HG02763 (cell line): ENCODE data around the gene DPYSL4.
A peak's percentile ranks its signal among the peaks of the same experiment; 100 is the strongest.
"Not testable (repeated sequence)": the region's sequence is repeated elsewhere in the genome, so short reads cannot be mapped to it uniquely, and the experiment has no call there.

Experiments
- ATAC-seq: cut with Tn5 transposase; IDR thresholded peaks from one replicate; pipeline ENCODE4 v1.9.1; 2021; ENCODE audit warnings: mild to moderate bottlenecking, moderate library complexity; ENCODE audit not compliant: unreplicated experiment

DPYSL4 gene

DNA sequence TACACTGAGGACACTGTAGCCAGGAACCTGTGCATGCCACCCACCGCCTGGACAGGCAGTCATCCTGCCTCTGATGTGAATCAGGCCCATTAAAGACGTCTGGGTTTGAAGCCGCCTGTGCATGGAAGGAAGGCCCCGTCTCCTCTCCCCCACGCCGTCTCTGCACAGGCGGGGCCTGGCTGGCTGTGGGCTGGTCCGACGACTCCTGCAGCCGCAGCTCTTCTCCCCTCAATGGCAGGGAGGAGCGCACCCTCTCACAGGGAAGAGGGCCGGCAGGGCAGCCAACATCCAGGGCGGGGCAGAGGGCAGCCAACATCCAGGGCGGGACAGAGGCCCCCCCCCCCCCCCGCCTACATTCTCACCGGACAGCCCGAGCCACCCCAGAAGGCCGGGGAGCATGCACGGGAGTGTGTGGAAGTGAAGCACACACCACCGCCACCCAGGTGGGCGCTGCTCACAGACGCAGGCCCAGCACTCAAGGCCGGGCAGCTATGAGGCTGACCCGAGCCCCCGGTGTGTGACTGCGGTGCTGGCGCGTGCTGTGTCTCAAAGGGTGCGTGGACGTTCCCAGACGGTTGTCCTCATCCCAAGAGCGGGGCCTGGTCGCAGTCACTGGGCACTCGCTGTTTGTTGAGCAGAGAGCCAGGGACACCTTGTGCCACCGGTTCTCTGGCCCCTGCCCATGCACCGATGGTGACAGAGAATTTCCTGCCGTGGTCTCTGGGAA, 19.1 kb downstream of the DPYSL4 start:
- ATAC-seq = no peak

DNA sequence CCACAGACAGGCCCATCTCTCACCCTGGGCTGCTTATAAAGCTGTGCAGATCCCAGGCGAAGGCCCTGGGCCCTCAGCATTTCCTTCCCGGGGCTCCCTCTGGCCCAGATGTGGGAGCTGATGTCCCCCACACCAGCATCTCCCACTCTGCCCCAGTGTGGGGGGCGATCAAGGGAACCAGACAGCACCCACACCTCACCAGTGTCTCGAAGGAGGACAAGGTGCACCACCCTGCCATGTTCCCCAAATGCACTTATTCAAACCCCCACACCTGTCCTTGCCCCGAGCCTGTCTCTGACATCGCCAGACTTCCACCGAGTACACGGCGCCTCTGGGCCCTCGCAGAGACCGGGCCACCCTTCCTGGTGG, 19.6 kb downstream of the DPYSL4 start:
- ATAC-seq = no peak

DNA sequence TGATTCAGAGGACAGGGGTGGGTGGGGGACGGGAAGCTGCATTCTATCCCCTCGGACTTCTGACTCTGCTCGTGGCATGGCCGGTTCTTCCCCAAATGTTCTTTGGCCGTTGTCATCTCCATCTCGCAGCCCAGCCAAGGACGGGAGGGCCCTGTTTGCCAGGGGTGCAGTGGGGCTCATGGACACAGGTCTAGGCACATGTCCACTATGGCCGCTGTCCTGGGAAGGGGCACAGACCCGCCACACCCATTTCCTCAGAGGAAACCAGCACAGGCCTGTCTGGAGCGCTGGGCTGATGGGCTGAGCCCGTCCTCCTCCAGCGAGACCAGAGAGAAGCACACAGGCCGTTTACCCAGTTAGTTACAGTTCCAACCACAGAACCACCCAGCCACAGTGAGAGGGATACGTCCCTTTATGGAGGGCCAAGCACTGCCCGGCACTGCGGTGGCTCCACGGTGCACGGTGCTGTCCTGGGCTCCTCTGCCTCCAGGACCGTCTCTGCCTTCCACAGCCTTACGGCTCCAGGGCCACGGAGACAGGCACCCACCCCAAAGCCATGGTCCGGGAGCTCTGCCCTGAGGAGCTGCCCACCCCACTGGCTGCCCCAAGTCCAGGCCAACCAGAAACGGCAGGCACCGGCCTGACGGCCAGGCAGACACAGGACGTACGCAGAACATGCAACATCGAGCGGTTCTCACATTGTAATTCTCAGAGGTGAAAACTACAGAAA, 20.2 kb downstream of the DPYSL4 start:
- ATAC-seq = no peak

DNA sequence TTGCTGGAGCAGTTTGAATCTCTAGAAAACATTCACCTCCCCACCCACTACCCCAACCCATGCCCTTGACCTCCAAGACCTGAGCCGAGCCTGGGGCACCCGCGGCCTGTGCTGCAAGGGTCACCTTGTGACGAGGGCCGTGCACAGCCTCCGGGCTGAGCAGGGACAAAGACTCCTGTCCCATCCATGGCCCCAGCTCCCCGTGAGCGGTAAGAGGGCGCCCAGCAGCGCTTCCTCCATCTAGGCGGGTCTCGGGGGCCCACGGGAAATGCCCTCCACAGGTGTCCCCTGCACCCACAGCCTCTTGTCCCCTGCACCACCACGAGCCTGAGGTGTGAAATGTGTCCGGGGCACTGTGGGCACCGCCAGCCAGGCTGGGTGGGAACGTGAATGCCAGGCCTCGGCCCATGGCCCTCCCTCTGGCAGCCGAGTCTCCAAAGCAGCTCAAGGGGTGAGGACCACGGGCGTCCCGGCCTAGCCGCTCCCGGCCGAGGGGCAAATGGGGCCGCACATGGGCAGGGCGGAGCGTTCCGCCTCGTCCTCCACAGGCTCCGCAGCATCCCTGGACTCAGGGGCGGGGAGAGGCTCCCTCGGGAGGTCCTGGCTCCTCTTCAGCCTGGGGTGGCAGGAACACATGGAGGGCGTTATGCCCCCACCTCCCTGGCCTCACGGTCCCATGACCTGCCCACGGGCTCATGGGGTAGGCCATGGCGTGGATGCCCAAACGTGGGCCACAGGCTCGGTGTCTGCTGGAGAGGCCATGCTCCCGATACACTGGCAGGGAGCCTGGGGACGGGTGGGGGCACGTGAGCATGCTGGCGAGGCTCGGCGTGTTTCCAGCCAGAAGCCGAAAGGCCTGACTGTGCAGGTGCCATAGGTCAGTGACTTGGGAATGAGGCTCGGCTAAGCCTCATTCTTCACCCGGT, 21.1 kb downstream of the DPYSL4 start:
- no peak for ATAC-seq

DNA sequence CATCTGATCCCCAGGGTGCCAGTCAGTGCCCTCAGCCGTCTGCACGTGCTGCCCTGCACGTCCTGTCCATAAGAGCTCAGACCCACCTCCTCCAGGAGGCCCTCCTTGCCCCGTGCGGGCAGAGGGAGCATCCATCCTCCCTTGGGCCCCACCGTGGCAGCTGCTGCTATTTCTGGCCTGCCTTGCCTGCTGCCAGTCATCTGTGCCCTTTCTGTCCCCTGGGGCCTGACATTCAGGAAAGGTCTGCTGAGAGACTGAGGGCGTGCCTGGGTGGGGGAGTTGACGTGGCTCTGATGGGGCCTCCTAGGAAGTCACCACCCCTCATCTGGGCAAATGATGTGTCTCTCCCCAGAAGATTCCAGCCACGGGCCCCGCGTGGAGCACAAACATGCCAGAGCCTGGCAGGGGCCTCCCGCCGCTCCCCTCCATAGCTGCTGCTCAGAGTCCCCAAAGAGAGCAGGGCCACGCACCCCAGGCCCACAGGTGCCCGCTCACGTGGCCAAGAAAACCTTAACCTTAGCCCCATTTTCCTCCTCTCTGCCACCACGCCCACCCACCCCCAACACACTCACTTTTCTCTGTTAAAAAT, 21.8 kb downstream of the DPYSL4 start:
- ATAC-seq = no peak

DNA sequence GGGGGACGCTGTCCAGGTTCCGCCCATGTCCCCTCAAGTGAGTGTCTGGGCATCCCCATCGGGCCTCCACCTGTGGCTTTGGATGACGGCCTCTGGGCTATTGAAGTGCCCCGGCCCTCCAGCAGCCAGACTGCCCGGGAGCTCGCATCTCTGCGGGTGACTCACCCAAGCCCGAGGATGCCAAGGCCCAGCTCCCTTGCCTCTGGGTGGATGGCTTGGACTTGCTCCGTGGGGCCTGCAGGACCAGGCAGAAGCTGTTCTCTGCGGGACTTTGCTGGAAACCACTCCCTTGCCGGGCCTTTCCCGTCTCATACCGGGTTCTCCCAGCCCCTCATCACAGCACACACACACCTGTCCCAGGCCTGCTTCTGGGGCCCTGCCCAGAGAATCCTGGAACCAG, 22.4 kb downstream of the DPYSL4 start:
- no peak for ATAC-seq

DNA sequence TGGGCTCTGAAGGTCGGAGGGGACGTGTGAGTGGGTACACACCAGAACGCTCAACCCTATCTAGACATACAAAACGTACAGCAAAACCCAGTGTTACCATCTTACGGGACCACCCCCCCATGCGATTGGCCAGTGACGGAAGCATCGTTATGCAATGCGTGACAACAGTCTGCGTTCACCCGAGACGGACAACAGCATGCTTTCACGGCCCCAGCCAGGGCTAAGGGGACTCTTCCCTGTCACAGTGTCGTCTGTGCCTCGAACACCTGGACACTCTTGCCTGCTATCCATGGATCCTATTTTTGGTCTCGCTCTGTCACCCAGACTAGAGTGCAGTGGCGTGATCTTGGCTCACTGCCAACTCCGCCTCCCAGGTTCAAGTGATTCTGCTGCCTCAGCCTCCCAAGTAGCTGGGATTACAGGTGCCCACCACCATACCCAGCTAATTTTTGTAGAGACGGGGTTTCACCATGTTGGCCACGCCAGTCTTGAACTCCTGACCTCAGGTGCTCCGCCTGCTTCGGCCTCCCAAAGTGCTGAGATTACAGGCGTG, 23.3 kb downstream of the DPYSL4 start:
- ATAC-seq = no peak

DNA sequence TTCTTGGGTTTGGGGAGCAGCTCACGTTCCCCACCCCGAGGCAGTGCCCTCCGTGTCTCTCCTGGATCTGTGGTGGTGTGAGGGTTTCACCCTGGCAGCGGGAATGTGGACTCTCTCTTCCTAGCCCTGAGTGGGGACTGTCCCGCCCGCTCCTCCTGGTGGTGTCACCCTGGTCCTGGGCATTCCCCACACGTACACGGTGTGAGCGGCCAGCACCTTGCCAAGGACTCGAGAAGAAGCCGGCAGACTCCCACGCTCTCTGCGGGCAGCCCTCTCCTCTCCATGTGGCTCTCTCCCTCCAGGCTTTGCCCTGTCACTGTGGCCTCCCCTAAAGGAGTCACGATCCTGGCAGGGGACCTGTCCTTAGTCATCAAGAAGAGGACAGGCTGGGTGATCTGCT, 24.0 kb downstream of the DPYSL4 start:
- no peak for ATAC-seq

DNA sequence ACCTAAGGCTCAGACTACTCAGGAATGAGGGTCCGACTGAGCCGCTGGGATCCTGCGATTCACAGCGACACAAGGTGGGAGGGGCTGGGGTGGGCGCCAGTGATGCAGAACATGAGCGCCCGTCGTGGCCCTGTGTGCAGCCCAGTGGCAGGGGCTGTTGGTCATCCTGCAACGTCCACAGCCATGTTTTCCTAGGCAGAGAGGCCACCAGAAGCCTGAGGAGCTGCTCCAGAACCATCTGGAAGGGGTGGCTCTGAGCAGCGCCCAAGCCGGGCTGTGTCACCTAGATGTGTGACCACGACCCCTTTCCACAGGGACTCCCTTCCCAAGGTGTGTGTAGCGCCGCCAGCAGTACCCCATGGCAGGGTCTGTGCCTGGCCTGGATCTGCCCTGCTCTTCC, 24.5 kb downstream of the DPYSL4 start:
- no peak for ATAC-seq

DNA sequence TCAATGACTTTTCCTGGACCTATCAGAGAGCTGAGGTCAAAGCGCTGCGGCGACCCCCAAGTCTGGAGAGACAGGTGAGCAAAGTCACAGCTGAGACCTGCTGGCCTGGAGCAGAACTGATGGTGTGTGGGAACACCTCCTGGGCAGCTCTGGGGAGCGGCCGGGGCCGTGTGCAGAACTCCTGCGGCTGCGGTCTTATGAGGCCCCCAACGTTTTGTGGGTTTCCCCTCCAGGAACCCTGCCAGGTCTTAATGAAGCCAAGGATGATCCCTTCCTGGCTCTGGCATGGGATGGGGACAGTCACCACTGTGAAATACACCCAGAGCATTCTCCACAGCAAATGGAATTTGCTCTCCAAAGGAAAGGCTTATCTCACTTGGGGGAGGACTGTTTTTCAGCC, 26.1 kb downstream of the DPYSL4 start:
- no peak for ATAC-seq

DNA sequence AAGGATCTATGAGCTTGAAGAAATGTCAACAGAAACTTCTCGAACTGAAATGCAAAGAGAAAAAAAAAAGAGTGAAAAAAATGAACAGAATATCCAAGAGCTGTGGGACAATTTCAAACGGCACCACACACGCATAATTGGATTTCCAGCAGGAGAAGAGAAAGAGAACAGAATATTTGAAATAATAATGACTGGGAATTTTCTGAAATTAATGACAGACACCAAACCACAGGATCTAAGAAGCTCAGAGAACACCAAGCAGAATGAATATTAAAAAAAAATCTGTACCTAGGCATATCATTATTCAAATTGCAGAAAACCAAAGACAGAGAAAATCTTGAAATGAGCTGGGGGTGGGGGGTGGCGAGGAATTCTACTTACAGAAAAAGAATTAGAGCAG, 27.2 kb downstream of the DPYSL4 start:
- no peak for ATAC-seq

DNA sequence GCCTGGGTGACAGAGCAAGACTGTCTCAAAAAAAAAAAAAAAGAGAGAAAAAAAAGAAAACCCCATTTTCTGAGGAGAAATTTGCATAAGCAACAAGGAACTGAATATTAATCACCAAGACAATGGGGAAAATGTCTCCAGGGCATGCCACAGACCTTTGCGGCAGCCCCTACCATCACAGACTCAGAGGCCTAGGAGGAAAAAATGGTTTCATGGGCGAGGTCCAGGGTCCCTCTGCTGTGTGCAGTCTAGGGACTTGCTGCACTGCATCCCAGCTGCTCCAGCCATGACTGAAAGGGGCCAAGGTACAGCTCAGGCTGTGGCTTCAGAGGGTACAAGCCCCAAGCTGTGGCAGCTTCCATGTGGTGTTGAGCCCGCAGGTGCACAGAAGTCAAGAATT, 29.7 kb downstream of the DPYSL4 start:
- ATAC-seq = not testable (repeated sequence)

DNA sequence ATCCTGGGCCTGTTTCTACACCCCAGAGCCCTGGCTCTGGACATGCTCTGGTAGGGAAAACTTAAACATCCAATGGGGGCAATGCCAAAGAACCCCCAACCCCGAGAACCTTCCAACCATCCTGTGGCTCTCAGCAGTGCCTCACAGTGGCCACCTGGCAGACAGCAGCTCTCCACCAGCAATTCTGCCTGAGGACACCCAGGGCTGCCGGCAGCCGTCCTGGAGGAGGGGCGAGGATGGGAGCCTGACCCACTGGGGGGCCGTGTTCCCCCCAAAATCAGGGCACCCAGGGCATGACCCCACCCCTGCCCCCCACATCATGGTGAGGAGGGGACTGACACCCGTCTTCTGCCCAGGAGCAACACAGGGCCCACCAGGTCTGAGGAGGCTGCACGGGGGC, 32.7 kb downstream of the DPYSL4 start:
- ATAC-seq = no peak

DNA sequence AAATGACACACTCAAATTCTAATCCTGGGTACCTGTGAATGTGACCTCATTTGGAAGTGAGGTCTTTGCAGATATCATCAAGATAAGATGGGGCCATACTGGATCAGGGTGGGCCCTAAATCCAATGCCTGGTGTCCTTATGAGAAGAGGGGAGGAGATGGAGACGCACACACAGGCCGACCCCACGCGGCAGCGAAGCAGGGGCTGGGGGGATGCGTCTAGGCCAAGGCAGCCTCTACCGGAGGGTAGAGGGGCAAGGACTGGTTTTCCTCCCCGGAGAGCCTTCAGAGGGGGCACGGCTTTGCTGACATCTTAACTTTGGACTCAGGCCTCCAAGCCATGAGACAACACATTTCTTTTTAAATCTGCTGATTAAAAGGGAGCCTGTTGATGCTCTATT, 33.3 kb downstream of the DPYSL4 start:
- no peak for ATAC-seq

DNA sequence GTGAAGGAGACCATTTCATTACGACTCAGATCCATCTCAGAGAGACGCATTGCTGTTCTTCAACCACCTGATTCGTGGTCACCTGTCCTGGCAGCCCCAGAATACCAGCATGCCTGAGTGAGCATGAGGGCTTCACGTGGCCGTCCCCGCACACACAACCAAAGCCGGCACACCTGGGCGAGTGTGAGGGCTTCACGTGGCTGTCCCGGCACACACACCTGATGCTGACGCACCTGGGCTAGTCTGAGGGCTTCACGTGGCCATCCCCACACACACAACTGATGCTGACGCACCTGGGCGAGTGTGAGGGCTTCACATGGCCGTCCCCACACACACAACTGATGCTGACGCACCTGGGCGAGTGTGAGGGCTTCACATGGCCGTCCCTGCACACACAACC, 34.2 kb downstream of the DPYSL4 start:
- ATAC-seq = not testable (repeated sequence)

DNA sequence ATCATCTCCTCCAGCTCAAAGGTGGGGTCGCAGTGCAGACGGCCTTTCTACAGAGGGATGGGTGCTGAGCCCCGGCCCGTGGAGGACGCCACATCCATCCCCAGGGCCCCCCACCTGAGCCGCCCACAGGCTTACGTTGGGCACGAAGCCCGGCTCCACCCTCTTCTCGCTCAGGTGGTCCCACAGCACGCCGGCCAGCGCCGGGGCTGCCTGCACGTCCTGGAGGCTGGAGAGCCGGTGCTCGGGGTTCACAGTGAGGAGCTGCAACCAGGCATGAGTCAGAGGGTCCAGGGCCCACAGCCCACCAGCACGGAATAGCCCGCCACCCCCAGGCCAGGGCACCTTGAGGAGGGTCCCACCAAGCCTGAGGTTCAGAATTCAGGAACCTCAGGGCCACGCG, 36.0 kb downstream of the DPYSL4 start:
- ATAC-seq = no peak

DNA sequence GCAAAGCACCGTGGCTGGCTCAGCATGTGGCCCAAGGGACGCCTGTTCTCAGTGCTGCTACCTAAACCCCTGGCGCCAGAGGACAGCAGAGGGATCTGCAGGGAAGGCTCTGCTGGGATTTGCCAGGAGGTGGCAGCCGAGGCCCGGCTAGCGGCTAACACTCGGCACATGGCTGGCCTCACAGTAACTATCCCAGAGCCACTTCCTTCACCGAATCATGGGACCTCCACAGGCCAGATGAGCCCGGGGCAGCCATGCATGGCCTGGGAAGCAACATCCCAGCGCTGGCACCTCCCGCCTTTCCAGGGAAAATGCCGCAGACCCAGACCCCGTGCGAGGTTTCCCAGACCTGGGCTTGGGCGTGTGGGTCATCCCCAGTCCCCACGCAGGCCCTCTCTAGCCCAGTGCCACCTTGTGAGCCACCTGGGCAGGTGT, 36.4 kb downstream of the DPYSL4 start:
- peak; percentile 67 for ATAC-seq

DNA sequence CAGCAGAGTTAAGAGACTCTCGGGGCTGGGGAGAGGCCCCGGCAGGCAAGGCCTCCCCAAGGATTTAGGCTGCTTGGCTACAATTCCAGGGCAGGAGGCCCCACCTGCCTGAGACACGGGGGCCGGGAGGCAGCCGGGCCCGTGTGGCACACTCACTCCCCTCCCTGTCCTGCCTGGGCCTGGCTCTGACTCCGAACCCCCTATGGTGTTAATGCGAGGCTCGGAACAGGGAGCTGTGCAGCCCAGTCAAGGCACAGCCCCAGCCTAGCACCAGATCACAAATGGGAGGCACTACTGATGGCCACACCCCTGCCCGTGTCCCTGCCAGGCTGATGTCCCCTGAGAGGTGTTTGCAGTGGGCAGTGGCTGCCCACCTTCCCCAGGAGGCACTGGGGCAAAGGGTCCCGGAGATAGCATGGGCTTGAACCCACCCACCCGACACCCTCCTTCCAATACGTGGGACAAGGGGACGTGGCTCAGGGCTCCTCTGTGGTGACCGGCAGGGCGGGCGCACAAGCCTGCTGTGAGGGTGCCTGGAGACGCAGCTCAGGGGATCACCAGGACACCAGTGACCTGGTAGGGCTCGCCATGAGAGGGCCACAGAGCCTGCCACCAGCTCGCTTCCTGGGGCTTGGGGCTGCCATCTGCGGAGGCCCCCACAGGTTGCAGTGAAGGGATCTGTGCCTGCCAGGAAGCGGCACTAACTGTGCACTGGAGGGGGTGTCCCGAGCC, 37.0 kb downstream of the DPYSL4 start:
- ATAC-seq = no peak

DNA sequence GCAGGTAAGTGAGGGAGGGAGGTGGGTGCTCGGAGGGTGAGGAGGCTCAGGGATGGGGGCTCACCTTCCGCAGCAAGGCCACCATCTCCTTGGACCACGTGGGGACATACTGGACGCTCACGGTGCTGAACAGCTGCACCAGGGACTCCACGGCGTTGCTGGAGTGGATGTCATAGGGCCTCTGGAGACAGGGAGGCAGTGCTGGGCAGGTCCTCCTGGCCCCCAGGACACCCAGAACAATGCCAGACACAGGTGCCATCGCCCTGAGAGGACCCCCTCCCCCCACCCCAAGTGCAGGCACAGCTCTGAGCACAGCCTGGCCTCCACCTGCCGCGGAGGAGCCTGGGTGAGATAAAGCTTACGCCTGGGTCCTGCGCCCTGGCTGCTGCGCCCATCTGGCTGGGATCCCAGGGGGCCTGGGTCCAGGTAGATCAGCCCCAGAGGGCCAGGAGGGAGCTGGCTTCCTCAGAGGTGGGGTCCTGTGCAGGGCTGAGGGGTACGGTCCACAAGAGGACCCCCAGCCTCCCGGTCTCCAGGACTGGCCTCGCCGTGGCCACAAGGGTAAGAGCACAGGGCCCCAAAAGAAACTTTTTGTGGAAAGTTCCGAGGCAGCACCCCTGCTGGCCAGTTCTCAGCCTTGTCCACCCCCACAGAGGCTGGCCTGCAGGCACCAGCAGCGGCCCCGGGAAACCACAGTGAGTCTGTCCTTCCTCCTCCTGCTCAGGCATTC, 37.8 kb downstream of the DPYSL4 start:
- no peak for ATAC-seq
